K562 (cell line): ENCODE measurements around the gene RBM4B. TPM values are rescaled to one million over a fixed set of nuclear protein-coding genes. Genes with fewer than 3 reads are reported as not detected.

Experiments
- FOSL1 ChIP-seq: fragments of 200-800 bp; sonication (Bioruptor generic); conservative IDR thresholded peaks from 2 replicates; pipeline ENCODE4 v1.6.1; 2016; ENCODE audit warnings: missing genetic modification characterization, missing compliant biosample characterization
- HDAC1 ChIP-seq, 2 experiments: fragments of 450-650 bp; IDR thresholded peaks; 2 replicates each; pipeline ENCODE4 v1.6.1; 2016 to 2017; ENCODE audit warnings: inconsistent platforms in 1 of 2, mild to moderate bottlenecking in 1 of 2, moderate library complexity in 1 of 2
- JUNB ChIP-seq: fragments of 450-650 bp; formaldehyde crosslinking; conservative IDR thresholded peaks from 2 replicates; pipeline ENCODE4 v1.4.0; 2020; ENCODE audit warnings: mild to moderate bottlenecking
- RAD21 ChIP-seq, 2 experiments: fragments of 250-450 bp in 1 of 2; fragments of 450-650 bp in 1 of 2; sonication (Bioruptor Pico) in 1 of 2; formaldehyde crosslinking in 1 of 2; IDR thresholded peaks in 1 of 2; conservative IDR thresholded peaks in 1 of 2; 2 replicates each; pipeline versions ENCODE4 v1.4.0 to v1.8.0; 2020 to 2022; ENCODE audit warnings: mild to moderate bottlenecking in 2 of 2, moderate library complexity in 1 of 2
- TCF3 ChIP-seq: sonication (generic); formaldehyde crosslinking; IDR thresholded peaks from 2 replicates; pipeline ENCODE4 v1.4.0; 2020; ENCODE audit warnings: mild to moderate bottlenecking, missing genetic modification reagents
- ZNF23 ChIP-seq: fragments of 250-450 bp; sonication (Bioruptor Pico); IDR thresholded peaks from 2 replicates; pipeline ENCODE4 v1.4.0; 2020; ENCODE audit warnings: mild to moderate bottlenecking
- ZNF644 ChIP-seq: fragments of 200-800 bp; sonication (Bioruptor generic); IDR thresholded peaks from 2 replicates; pipeline ENCODE4 v1.6.1; 2016; ENCODE audit warnings: low read depth, missing genetic modification characterization, missing compliant biosample characterization
- polyA plus RNA-seq, 8 experiments: library from polyadenylated mRNA; depleted of rRNA in 4 of 8; stranded (reverse) in 5 of 8; unstranded in 3 of 8; fragments of >200 nt; fragmentation: Nextera tagmentation in 2 of 8; fragmentation: Illumina TruSeq in 1 of 8; extraction: Ambion mirVana in 2 of 8; extraction: Trizol in 1 of 8; gene quantifications; 2 replicates each; pipeline versions ENCODE4 v1.2.1 to v1.2.3, GENCODE V29; 2011 to 2014; ENCODE audit warnings: inconsistent platforms in 1 of 8, missing spikeins in 1 of 8
- total RNA-seq, 7 experiments: library from RNA; depleted of rRNA in 6 of 7; stranded (reverse); fragments of >200 nt in 6 of 7; fragmentation: Illumina TruSeq in 2 of 7; extraction: Trizol in 2 of 7; gene quantifications; 2 replicates each; pipeline versions ENCODE4 v1.2.1 to v1.2.3, GENCODE V29; 2011 to 2021; ENCODE audit warnings: low replicate concordance in 1 of 7
- TF ChIP-seq, protein P1 (sequence below): sonication (generic); formaldehyde crosslinking; IDR thresholded peaks from 2 replicates; pipeline ENCODE4 v1.8.1; 2023; ENCODE audit warnings: mild to moderate bottlenecking, missing genetic modification reagents
- TF ChIP-seq, protein P2 (sequence below): sonication (generic); formaldehyde crosslinking; IDR thresholded peaks from 2 replicates; pipeline ENCODE4 v1.8.0; 2022; ENCODE audit warnings: mild to moderate bottlenecking, missing genetic modification reagents
- TF ChIP-seq, protein P3 (sequence below), 3 experiments: fragments of 200-800 bp in 1 of 3; fragments of 250-450 bp in 1 of 3; fragments of 450-650 bp in 1 of 3; sonication (Bioruptor Pico) in 1 of 3; sonication (Bioruptor generic) in 1 of 3; formaldehyde crosslinking in 1 of 3; IDR thresholded peaks; 2 replicates each; pipeline versions ENCODE4 v1.6.1 to v1.8.0; 2016 to 2022; ENCODE audit warnings: mild to moderate bottlenecking in 2 of 3, missing genetic modification characterization in 2 of 3, missing compliant biosample characterization in 1 of 3, moderate library complexity in 1 of 3
- TF ChIP-seq, protein P4 (sequence below): fragments of 250-450 bp; sonication (Bioruptor Pico); IDR thresholded peaks from 2 replicates; pipeline ENCODE4 v1.5.0; 2021; ENCODE audit warnings: mild to moderate bottlenecking, moderate library complexity

The RBM4B gene
- total and polyA plus RNA-seq, 9 of the 15 experiments (the other 6 are each of a cell fraction or from before 2014, with no cell fraction given), result 14.6 to 39.9 (median 23.3) TPM

GRCh38 chr11:66617155-66617834 lies 60.4 kb downstream of the RBM4B start (continued):
- TF ChIP-seq, protein P1, sequence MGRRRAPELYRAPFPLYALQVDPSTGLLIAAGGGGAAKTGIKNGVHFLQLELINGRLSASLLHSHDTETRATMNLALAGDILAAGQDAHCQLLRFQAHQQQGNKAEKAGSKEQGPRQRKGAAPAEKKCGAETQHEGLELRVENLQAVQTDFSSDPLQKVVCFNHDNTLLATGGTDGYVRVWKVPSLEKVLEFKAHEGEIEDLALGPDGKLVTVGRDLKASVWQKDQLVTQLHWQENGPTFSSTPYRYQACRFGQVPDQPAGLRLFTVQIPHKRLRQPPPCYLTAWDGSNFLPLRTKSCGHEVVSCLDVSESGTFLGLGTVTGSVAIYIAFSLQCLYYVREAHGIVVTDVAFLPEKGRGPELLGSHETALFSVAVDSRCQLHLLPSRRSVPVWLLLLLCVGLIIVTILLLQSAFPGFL, result no peak
- 0 out of 2 replicates have a peak, but pooled peaks have one; percentile 3 for TF ChIP-seq TCF3 (CRISPR knock-in tag)
- TF ChIP-seq HDAC1 (IDR thresholded peaks at IDR 0.05), result no peak
- 0 out of 4 replicates have a peak, but pooled peaks of 1 of the 2 experiments have one; percentile 1 for TF ChIP-seq RAD21 (CRISPR knock-in tag; conservative IDR thresholded peaks at IDR 0.05 in 1 of 2, IDR thresholded peaks at IDR 0.05 in 1 of 2)
- TF ChIP-seq, protein P2, sequence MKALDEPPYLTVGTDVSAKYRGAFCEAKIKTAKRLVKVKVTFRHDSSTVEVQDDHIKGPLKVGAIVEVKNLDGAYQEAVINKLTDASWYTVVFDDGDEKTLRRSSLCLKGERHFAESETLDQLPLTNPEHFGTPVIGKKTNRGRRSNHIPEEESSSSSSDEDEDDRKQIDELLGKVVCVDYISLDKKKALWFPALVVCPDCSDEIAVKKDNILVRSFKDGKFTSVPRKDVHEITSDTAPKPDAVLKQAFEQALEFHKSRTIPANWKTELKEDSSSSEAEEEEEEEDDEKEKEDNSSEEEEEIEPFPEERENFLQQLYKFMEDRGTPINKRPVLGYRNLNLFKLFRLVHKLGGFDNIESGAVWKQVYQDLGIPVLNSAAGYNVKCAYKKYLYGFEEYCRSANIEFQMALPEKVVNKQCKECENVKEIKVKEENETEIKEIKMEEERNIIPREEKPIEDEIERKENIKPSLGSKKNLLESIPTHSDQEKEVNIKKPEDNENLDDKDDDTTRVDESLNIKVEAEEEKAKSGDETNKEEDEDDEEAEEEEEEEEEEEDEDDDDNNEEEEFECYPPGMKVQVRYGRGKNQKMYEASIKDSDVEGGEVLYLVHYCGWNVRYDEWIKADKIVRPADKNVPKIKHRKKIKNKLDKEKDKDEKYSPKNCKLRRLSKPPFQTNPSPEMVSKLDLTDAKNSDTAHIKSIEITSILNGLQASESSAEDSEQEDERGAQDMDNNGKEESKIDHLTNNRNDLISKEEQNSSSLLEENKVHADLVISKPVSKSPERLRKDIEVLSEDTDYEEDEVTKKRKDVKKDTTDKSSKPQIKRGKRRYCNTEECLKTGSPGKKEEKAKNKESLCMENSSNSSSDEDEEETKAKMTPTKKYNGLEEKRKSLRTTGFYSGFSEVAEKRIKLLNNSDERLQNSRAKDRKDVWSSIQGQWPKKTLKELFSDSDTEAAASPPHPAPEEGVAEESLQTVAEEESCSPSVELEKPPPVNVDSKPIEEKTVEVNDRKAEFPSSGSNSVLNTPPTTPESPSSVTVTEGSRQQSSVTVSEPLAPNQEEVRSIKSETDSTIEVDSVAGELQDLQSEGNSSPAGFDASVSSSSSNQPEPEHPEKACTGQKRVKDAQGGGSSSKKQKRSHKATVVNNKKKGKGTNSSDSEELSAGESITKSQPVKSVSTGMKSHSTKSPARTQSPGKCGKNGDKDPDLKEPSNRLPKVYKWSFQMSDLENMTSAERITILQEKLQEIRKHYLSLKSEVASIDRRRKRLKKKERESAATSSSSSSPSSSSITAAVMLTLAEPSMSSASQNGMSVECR (CRISPR knock-in tag), result peak; percentile 72; the same call in 1 of the 2 replicates
- no peak for TF ChIP-seq ZNF23 (CRISPR knock-in tag)
- TF ChIP-seq FOSL1, result 0 out of 2 replicates have a peak, but pooled peaks have one; percentile 3
- TF ChIP-seq, protein P3, sequence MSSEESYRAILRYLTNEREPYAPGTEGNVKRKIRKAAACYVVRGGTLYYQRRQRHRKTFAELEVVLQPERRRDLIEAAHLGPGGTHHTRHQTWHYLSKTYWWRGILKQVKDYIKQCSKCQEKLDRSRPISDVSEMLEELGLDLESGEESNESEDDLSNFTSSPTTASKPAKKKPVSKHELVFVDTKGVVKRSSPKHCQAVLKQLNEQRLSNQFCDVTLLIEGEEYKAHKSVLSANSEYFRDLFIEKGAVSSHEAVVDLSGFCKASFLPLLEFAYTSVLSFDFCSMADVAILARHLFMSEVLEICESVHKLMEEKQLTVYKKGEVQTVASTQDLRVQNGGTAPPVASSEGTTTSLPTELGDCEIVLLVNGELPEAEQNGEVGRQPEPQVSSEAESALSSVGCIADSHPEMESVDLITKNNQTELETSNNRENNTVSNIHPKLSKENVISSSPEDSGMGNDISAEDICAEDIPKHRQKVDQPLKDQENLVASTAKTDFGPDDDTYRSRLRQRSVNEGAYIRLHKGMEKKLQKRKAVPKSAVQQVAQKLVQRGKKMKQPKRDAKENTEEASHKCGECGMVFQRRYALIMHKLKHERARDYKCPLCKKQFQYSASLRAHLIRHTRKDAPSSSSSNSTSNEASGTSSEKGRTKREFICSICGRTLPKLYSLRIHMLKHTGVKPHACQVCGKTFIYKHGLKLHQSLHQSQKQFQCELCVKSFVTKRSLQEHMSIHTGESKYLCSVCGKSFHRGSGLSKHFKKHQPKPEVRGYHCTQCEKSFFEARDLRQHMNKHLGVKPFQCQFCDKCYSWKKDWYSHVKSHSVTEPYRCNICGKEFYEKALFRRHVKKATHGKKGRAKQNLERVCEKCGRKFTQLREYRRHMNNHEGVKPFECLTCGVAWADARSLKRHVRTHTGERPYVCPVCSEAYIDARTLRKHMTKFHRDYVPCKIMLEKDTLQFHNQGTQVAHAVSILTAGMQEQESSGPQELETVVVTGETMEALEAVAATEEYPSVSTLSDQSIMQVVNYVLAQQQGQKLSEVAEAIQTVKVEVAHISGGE (CRISPR knock-in tag; IDR thresholded peaks at IDR 0.05), result 0 out of 6 replicates have a peak, but pooled peaks of 2 of the 3 experiments have one; percentile 9 to 28
- no peak for TF ChIP-seq JUNB
- TF ChIP-seq, protein P4, sequence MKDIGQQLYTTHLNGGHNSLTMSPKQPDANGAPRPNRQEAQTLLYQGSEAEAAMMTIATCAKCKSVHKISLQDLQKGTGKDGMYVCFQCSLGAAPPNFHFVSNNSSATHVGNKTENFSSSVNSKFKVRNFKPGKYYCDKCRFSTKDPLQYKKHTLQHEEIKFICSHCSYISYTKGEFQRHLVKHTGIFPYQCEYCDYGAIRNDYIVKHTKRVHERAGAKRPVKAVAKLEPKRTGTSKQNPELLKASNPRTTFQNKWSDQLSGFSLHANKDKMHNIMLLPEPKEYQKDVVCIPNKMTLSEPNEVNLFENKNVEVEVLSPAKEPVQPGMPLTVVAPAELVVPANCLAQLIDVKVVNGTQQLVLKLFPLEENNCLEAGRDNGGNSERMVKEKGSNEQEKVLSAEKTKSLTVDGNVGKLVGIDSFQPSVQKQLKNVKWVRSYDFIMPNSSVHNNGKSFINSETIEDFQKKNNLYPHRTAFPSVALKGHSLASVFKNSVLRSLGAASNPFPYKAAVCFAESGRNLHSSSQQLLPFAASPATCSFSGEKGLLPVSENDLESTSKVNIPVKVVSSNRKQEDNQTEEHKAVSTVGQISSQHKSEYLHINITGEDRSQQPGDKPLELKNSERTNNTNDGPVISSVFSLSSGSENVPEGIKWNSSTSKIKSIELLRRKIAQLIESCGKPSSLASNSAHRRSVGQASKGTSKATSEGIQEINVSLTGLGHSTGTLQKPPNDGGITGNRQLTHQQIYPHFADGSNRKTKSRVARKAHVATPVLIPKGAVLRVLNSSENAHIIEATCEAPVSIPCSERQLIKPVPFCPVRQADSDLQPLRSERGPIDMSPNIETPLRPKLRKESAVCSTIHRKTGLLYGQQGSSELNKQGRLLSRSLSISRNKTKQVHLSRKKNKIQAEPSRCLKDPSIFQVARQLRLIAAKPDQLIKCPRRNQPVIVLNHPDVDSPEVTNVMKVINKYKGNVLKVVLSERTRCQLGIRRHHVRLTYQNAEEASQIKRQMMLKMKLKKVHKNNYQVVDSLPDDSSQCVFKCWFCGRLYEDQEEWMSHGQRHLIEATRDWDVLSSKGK (CRISPR knock-in tag), result no peak
- TF ChIP-seq ZNF644 (tag), result peak; percentile 53
